Cardiac ventricle fibroblast (primary cell): ENCODE data around the gene LRRTM2. TPM values are rescaled to one million over a fixed set of nuclear protein-coding genes. Genes with fewer than 3 reads are reported as not detected.

Experiments
- total RNA-seq: library from RNA; depleted of rRNA; stranded (reverse); fragments of >200 nt; gene quantifications from 2 replicates; pipeline ENCODE4 v1.2.3, GENCODE V29; 2015

Gene LRRTM2, protein sequence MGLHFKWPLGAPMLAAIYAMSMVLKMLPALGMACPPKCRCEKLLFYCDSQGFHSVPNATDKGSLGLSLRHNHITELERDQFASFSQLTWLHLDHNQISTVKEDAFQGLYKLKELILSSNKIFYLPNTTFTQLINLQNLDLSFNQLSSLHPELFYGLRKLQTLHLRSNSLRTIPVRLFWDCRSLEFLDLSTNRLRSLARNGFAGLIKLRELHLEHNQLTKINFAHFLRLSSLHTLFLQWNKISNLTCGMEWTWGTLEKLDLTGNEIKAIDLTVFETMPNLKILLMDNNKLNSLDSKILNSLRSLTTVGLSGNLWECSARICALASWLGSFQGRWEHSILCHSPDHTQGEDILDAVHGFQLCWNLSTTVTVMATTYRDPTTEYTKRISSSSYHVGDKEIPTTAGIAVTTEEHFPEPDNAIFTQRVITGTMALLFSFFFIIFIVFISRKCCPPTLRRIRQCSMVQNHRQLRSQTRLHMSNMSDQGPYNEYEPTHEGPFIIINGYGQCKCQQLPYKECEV
- total RNA-seq, result under 0.01 and 4.4 TPM in 2 replicates

DNA sequence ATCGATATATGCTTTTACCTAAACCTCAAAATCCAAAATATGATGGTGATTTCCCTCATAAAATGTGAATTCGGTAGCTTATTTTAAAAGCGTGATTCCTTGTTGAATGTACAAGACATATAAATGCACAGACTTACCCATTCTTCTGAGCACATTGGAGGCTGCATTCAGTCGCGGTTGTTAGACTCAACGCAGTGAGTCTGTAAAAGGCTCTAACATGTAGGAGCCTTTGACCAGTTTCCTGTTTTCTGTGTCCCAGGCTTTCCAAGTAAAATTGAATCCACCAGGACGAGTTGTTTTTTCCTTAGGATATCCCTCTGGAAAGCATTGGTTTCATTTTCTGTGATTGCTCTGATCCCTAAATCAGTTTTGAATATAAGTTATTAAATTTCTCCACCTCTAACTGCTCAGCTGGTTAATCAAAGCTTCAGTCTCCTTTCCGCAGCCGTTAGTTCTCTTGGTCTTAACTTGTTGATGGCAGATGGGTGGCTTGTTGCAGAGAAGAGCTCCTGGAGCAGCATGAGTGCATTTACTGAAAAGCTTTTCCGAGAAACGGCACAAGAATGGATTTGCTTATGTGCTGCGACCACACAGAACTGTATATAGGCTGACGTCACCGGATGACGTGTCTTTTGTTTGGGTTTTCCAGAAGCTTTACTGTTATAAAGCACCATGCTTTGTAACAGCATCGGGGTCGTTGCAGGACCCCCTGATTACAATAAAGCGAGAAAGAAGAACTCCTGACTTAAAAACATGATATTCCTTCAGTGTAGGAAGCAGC lies at the start of gene LRRTM2:
TSS of gene LRRTM2 (minus strand) at position 565 of the 781 bp plus-strand sequence. CDS start at position 141, 424 bp downstream.

Other genes with a start within 250 kb of the LRRTM2 start
- 160 and 174 TPM in 2 replicates for gene CTNNA1, start 121.9 kb downstream of the LRRTM2 start, total RNA-seq